Placental pericyte (primary cell): ENCODE results near the gene GPRC5B. TPM values are rescaled to one million over a fixed set of nuclear protein-coding genes. Genes with fewer than 3 reads are reported as not detected.

Experiments
- small RNA-seq: library from RNA; depleted of rRNA; stranded (forward); fragments of <200 nt; gene quantifications from one replicate; pipeline ENCODE3, GENCODE V24; 2012; ENCODE audit warnings: low replicate concordance
- total RNA-seq: library from RNA; depleted of rRNA; stranded (reverse); fragments of >200 nt; gene quantifications from 2 replicates; pipeline ENCODE4 v1.2.3, GENCODE V29; 2012

Gene GPRC5B, protein sequence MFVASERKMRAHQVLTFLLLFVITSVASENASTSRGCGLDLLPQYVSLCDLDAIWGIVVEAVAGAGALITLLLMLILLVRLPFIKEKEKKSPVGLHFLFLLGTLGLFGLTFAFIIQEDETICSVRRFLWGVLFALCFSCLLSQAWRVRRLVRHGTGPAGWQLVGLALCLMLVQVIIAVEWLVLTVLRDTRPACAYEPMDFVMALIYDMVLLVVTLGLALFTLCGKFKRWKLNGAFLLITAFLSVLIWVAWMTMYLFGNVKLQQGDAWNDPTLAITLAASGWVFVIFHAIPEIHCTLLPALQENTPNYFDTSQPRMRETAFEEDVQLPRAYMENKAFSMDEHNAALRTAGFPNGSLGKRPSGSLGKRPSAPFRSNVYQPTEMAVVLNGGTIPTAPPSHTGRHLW
- total RNA-seq, result 11.2 and 65.9 TPM in 2 replicates

GRCh38 chr16:19884611-19885450 is at the start of gene GPRC5B:
TSS of gene GPRC5B (minus strand) at chr16:19884848. CDS start at chr16:19872845, 12,003 bp downstream.

Small RNA genes within 50 kb of the gene (small RNA-seq; reads per million reads assigned to genes)
- not detected for gene LARP7P2

Other genes with a start within 250 kb of the GPRC5B start
- 14.0 and 19.0 TPM in 2 replicates for gene KNOP1, start 166.6 kb downstream of the GPRC5B start, total RNA-seq
- 13.2 and 22.5 TPM in 2 replicates for gene IQCK, start 166.6 kb downstream of the GPRC5B start, total RNA-seq
- not detected in 2 replicates for gene GPR139, start 189.0 kb upstream of the GPRC5B start, total RNA-seq